CD4-positive, alpha-beta T cell treated with Interleukin-4 for 1 hour (primary cell): ENCODE measurements around the gene NXF1.
"Not testable (repeated sequence)": the region's sequence is repeated elsewhere in the genome, so short reads cannot be mapped to it uniquely, and the experiment has no call there.

Source experiments
- DNase-seq, 2 donors: peaks; one replicate each; pipeline ENCODE4 v3.0.0-alpha.2; 2020 to 2022

Gene NXF1

DNA sequence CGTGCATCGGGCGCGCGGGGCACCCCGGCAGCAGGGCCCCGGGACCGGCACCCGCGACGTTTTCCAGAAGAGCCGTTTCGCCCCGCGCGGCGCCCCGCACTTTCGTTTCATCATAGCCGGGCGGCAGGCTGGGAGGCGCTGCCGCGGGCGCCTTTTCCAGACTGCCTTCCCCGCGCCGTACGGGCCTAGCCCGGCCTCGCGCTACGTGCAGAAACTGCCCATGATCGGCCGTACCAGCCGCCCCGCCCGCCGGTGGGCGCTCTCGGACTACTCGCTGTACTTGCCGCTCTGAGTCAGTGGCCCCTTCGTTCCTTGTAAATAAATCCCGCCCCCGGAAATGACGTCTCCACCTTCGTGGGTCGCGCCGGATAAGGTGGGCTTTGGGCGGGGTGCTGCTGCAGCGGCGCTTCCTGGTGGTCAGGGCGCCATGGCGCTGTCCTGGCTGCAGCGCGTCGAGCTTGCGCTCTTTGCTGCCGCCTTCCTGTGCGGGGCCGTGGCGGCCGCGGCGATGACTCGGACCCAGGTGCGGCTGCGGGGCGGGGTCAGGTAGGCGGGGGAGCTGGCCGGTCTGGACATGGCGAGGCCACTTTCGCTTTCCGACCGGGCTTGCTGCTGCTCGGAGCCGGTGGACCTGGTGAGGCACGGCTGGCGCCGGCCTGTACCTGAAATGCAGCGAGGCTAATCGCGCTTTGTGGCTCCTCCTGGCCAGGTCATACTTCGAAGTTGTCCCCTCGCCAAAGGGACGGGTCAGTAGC, 18.1 kb downstream of the NXF1 start, which contains the start of gene TMEM179B:
TMEM179B (plus strand) TSS at position 398 of the 755 bp plus-strand sequence; CDS start at position 428, 30 bp downstream.
- peak; percentile 97 to 98 for DNase-seq

- DNase-seq = peak; percentile 89
Measured at GRCh38 chr11:62786318-62787004, 18.8 kb downstream of the NXF1 start.

DNA sequence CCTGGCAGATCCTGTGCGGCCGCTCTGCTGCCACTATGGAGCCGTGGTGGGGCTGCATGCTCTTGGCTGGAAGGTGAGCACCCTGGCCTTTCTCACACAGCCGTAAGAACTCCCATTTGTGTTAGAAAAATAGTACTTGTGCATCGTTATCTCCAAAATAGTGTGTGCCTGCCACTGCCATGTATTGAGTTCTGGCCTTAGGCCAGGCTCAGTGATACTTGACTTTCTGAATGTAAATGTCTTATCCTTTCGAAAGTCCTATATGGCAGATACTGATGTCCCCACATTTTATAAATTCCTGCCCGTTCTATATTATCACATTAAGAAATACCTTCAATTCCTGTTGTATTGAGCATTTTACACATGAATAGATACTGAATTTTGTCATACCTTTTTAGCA, 22.5 kb downstream of the NXF1 start:
- no peak for DNase-seq

DNA sequence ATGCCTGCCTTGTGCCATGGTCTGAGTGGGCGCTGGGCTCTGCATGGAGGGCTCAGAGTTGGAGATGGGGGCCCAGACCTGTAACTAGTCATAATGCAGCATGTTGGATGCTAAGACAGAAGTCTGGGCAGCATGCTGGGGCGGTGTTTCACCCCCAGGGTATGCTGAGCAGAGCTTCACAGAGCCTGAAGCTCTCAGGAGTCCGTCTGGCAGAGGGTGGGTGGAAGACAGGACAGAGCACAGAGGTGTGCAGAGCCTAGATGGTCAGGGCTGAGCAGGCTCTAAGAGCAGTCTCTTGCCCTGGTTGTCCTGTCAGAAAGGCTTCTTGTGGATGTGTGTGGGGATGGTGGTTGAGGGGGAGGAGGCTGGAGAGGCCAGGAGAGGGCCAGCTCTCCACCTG, 26.8 kb downstream of the NXF1 start:
- DNase-seq = no peak

DNA sequence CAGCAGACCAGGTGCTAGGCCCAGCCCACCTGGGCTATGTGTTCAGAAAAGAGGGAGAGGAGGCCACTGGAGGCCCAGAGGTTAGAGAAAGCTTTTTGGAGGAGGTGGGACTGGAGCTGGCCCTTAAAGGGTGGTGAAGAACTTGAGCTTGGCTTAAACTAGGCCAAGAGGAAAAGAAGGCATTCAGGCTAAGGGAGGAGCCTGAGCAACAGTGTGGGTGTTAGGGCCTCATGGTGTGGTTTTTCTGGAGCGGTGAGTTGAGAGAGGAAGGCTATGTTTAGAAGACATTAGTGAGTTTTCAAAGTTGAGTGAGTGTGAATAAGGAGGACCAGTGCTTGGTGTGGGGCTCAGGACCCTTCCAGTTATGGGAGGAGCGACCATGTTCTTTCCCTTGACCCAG, 27.9 kb downstream of the NXF1 start:
- no peak for DNase-seq

- no peak for DNase-seq
Measured at GRCh38 chr11:62775646-62776045, 29.6 kb downstream of the NXF1 start.

DNA sequence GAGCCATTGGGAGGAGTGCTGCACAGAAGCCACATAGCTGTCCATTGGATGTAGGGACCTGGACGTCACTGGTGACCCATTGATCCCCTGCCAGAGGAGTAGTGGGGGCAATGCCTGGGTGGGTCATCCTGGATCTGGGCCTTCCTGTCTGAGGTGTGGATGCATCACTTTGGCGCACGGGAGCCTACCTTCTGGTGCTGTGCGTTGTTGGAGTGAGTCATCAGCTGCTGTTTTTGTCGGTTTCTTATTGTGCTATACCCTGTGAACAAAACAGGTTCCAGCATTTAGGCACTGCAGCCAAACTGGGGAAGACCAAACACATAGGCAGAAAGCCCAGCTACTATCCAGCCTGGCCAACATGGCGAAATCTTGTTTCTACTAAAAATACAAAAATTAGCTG, 30.8 kb downstream of the NXF1 start:
- DNase-seq = no peak

DNA sequence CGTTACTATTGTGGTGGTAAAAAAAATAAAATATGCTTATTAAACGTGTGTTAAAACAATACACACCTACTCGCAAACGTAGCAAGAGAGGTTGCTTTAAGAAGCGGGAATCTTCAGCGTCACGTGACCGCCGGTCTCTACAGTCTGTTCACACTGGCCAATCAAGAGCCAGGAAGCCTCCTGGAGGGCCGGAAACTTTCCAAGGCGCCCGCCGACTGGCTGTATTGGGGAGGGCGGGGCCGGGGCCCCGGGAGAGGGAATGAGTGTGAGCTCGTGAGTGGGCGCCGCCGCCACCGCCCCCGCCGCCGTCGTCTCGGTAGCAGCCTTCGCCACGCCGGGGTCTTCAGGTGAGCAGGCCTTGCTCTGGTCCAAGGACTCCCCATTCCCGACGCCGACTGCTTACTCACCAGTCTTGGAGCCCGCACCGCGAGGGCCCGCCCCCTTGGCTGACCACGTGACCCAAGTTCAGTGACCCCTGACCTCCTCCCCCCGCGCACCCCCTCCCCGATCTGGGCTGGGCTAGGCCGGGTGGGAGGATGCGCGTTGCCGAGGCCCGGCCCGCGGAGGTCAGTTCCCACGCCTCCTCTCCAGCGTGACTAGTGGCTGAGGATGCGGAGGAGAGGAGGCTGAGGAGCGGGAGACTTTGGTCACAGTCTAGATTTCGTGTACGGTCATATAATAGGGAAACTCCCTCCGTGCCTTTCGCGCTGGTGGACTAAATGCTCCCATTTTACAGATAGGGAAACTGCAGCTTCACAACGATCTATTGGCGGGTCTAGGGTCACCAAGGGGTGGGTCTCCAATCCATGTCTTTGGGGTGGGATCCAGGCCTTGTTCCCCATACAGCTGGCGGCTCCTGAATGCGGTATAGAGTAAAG, 33.9 kb downstream of the NXF1 start, which contains the start of gene TAF6L:
TAF6L (plus strand) TSS at position 253 of the 878 bp plus-strand sequence. CDS start 4,388 bp downstream, outside the sequence.
- DNase-seq = peak; percentile 91 to 93

DNA sequence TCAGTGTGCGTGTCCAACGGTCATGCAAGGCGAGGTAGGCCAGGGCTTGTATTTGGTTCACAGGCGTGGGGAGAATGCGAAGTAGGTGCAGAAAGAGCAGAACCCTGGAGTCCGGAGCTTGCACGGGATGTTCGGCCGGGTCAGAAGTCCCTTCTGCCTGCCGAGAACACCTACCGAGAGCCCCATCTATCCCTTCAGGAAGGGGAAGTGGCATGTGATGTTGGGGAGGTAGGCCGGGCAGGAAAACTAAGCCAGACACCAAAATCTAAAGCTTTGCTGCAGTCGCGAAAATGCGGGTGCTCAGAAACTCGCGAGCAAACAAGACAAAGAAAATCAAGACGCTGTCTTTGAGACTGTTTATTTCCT, 34.5 kb downstream of the NXF1 start:
- no peak for DNase-seq

DNA sequence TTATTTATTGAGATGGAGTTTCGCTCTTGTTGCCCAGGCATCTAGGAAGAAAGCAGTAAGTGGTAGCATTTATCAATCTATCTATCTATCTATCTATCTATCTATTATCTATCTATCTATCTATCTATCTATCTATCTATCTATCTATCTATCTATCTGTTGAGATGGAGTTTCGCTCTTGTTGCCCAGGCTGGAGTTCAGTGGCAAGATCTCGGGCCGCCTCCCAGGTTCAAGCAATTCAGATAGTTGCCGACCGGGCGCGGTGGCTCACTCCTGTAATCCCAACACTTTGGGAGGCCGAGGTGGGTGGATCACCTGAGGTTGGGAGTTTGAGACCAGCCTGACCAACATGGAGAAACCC, 44.4 kb downstream of the NXF1 start:
- DNase-seq = not testable (repeated sequence)

DNA sequence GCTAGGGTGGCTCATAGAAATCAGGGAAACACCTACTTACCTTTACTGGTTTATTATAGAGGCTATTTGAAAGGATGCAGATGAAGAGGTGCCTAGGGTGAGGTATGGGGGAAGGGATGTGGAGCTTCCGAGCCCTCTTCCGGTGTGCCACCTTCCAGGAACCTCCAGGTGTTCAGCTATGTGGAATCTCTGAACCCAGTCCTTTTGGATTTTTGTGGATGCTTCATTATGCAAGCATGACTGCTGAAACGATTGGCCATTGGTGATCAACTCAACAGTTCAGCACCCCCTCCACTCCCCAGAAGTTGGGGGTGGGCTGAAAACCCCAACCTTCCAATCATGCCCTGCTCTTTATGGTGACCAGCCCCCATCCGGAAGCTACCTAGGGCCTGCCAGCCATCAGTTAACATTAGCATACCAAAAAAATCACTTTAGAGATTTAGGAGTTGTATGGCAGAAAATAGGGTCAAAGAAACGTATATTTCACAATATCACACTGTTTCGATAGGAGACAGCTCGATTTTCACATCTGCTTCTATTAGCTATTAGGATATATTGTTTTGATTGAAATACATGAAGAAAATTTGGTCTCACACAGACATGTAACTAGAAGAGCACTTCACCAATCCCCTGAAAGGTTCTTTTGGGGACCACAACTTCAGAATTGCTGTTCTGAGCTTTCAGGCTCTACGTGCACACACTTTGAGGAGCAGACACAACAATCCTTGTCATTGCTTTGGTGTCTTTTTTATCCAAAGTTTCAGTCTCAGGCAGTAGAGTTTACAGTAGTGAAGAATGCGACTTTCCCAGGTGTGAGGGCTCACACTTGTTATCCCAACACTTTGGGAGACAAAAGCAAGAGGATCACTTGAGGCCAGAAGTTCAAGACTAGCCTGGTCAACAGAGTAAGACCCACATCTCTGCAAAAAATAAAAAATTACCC, 47.1 kb downstream of the NXF1 start:
- no peak for DNase-seq

GRCh38 chr11:62755086-62755615, 50.1 kb downstream of the NXF1 start:
- no peak for DNase-seq

DNA sequence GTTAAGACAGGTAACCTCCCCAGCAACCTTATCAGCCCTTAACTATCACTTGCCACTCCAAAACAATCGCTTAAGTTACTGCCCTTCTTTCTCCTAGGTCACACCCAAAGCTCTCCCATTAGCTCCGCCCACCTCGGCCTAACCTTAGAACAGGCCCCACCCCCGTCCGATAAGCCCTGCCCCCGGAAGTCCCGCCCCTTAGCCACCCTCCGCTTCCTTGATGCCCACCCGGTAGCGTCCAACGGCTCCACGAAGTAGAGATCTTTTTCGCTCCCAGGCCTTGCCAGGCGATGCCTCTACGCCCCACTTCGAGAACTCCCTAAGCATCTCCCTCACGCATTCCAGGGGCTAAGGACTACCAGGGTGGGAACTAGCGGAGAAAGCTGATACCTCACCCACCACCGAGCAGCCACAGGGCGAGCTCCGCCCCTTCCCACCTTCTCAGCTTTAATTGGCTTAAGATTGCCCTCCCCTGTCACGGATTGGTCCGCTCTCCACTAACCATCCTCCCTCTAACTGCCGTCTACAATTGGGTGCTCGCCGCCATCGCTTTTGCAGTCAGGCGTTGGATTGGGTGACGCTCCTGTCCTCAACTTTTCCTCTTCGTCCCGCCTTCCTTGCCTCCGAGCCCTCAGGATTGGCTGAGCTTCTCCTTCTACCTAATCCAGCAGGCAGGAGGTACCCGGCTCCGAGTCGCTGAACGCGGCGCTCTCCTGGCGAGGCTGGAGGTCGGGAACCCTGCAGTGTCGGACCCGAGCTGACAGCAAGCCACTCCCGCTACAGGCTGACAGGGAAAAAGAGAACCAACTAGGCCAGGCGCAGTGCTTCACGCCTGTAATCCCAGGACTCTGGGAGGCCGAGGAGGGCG, 51.3 kb downstream of the NXF1 start, which contains the start of gene ZBTB3:
ZBTB3 (minus strand) TSS at position 425 of the 868 bp plus-strand sequence. CDS start 496 bp downstream, outside the sequence.
- peak; percentile 99 for DNase-seq

- DNase-seq = no peak
Measured at GRCh38 chr11:62752994-62753735, 52.1 kb downstream of the NXF1 start.

- no peak for DNase-seq
Measured at GRCh38 chr11:62752177-62752785, 53.0 kb downstream of the NXF1 start.

GRCh38 chr11:62749931-62750330, 55.3 kb downstream of the NXF1 start:
- DNase-seq = not testable (repeated sequence)

DNA sequence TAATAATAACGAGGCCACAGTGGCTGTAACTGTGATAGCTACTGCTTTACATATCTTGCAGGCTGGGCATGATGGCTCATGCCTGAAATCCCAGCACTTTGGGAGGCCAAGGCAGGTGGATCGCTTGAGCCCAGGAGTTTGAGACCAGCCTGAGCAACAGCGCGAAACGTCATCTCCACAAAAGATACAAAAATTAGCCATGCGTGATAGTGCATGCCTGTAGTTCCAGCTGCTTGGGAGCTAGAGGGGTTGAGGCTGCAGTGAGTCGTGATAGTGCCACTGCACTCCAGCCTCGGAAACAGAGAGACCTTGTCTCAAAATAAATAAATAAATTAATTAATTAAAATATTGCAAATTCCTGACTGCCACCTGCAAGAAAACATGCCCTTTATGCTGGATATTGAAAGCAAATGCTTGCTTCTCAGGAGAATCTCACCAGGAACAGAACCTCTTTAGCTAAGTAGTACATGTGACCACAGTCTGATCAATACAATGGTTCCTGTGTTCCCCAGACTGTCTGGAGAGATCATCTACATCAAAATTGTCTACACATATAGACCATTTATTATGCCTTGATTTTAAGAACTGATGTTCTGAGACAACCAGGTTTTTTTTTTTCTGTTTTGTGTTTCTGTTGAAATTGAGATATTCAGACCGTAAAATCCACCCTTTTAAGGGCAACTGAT, 57.6 kb downstream of the NXF1 start:
- DNase-seq = no peak
